ENCODE measurements around the gene CLSTN1. TPM values are rescaled to one million over a fixed set of nuclear protein-coding genes. Genes with fewer than 3 reads are reported as not detected.

Gene CLSTN1
- total RNA-seq, 1 experiment from 2014 or later = 100 TPM

DNA sequence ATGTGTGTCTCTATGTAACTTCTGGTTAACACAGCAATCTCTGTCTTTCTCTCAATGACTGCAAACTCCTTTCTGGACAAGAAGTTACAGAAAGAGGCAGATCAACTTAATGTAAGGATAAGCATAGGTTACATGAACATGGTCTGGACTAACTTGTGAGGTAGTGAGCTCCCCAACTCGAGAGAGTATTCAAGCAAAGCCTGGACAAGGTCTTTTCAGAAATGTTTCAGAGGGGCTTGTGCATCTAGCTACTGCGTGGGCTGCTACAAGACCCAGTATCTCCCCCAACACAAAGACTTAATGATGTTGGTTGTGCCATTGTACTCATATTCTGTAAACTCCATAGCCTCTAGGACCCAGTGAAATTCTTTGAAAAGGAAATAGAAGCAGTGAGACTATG is 23.5 kb upstream of the CLSTN1 start:
- Mint-ChIP-seq H3K36me3 (ENCODE audit: insufficient read depth in 1 of 3, low read depth in 3 of 3) (no peaks in the 10 kb centered on the region), H3K4me3 (no peak overlapping the region), H3K4me1 (peaks cover 31 to 59% of the 10 kb centered on the region in 2 experiments), H3K9me3 (no peaks in the 10 kb centered on the region), H3K27ac (peak overlapping the region in 1 of 3 experiments; percentile 63; a peak in 1 of 7 replicates), H3K27me3 (ENCODE audit: low read depth) (no peaks in the 10 kb centered on the region)
- no peaks in the 10 kb centered on the region for H4K20me1 ChIP-seq (ENCODE audit: control insufficient read depth, insufficient read depth, insufficient read length)
- no peaks in the 10 kb centered on the region for H3K23me2 ChIP-seq (ENCODE audit: insufficient read length, low read depth, low read length, poor library complexity, severe bottlenecking)
- TF ChIP-seq CTCF (conservative IDR thresholded peaks at IDR 0.05) = no peak
- DNase-seq = no peak
- no peak overlapping the region for H2AFZ ChIP-seq (ENCODE audit: low read length)
- no peak overlapping the region for H3K23ac ChIP-seq (ENCODE audit: insufficient read length, low read depth, low read length)
- no peak overlapping the region for H3K14ac ChIP-seq (ENCODE audit: insufficient read depth, low read length)
- H3T11ph ChIP-seq (ENCODE audit: low read length) = no peak overlapping the region
- H4K91ac ChIP-seq (ENCODE audit: insufficient read length, low read depth, low read length) = no peak overlapping the region
- no peak overlapping the region for H2AK5ac ChIP-seq (ENCODE audit: insufficient read length, low read length)
- H3K27ac ChIP-seq (ENCODE audit: insufficient read length, low read depth, low read length) = no peak overlapping the region
- H3K18ac ChIP-seq (ENCODE audit: insufficient read length, low read depth, low read length) = no peak overlapping the region
- H2BK12ac ChIP-seq (ENCODE audit: insufficient read length, low read depth, low read length) = no peak overlapping the region
- H2BK20ac ChIP-seq (ENCODE audit: low read depth, low read length, poor library complexity, severe bottlenecking) = no peak overlapping the region
- no peak overlapping the region for H4K5ac ChIP-seq (ENCODE audit: insufficient read length, low read depth, low read length)
- H3K9me3 ChIP-seq (ENCODE audit: control insufficient read depth, low read depth, low read length) = no peaks in the 10 kb centered on the region
- no peaks in the 10 kb centered on the region for H3K79me2 ChIP-seq (ENCODE audit: insufficient read depth, low read length)
- no peak overlapping the region for H3K4me2 ChIP-seq (ENCODE audit: insufficient read depth, insufficient read length, low read length)
- H3K9ac ChIP-seq (ENCODE audit: extremely low read depth, insufficient read length, low read length) = no peak overlapping the region
- no peak overlapping the region for H3K4ac ChIP-seq (ENCODE audit: low read depth, low read length)
- no peak overlapping the region for H3K56ac ChIP-seq (ENCODE audit: insufficient read length, low read depth, low read length)
- H2BK15ac ChIP-seq (ENCODE audit: low read depth, low read length) = no peak overlapping the region
- H3K27me3 ChIP-seq (ENCODE audit: insufficient read depth, low read length) = no peaks in the 10 kb centered on the region
- no peaks in the 10 kb centered on the region for H3K79me1 ChIP-seq (ENCODE audit: insufficient read depth, low read depth, low read length, poor library complexity, severe bottlenecking)
- no peak overlapping the region for H4K8ac ChIP-seq (replicated peaks; ENCODE audit: insufficient read length, low read depth, low read length)
- H2BK5ac ChIP-seq (ENCODE audit: insufficient read length, low read length) = no peak overlapping the region
- no CpG with 5 or more reads among the region's 2 CpGs for WGBS (ENCODE audit: extremely low coverage, insufficient read length, low lambda C conversion rate)
- no peaks in the 10 kb centered on the region for H3K4me1 ChIP-seq (ENCODE audit: insufficient read depth, low read length)
- no peak overlapping the region for H2BK120ac ChIP-seq (ENCODE audit: low read depth, low read length, poor library complexity, severe bottlenecking)
